Epithelial cell of esophagus (primary cell): ENCODE data around the gene KCNJ14.

Experiments used
- DNase-seq: peaks from one replicate; pipeline ENCODE4 v3.0.0; 2010; ENCODE audit warnings: low read depth
- H3K4me3 ChIP-seq: 2 replicates; pipeline ENCODE4 v1.5.1; 2011; ENCODE audit warnings: mild to moderate bottlenecking, low read length, control low read depth
- CTCF ChIP-seq: IDR thresholded peaks from 2 replicates; pipeline ENCODE4 v1.5.1; 2011; ENCODE audit warnings: low read depth, mild to moderate bottlenecking, low read length, control low read depth, inconsistent platforms; ENCODE audit not compliant: insufficient read depth; ENCODE audit errors: missing control alignments

The KCNJ14 gene

GRCh38 chr19:48510421-48511268 is 55.3 kb downstream of the KCNJ14 start:
- DNase-seq, result peak; percentile 58
- H3K4me3 ChIP-seq, result peak overlapping the region; percentile 14
- no peak for TF ChIP-seq CTCF

- no peak overlapping the region for H3K4me3 ChIP-seq
- no peak for DNase-seq
- no peak for TF ChIP-seq CTCF
Observed at GRCh38 chr19:48511321-48511731, 56.0 kb downstream of the KCNJ14 start.

- peak within 1 kb of the TSS; percentile 14 for H3K4me3 ChIP-seq
- no peak for DNase-seq
- TF ChIP-seq CTCF, result no peak
Observed at GRCh38 chr19:48511800-48512503, 56.6 kb downstream of the KCNJ14 start, which contains the start of gene LMTK3. TSS of gene LMTK3 (minus strand) at chr19:48511835. CDS start at chr19:48511576, 259 bp downstream.

DNA sequence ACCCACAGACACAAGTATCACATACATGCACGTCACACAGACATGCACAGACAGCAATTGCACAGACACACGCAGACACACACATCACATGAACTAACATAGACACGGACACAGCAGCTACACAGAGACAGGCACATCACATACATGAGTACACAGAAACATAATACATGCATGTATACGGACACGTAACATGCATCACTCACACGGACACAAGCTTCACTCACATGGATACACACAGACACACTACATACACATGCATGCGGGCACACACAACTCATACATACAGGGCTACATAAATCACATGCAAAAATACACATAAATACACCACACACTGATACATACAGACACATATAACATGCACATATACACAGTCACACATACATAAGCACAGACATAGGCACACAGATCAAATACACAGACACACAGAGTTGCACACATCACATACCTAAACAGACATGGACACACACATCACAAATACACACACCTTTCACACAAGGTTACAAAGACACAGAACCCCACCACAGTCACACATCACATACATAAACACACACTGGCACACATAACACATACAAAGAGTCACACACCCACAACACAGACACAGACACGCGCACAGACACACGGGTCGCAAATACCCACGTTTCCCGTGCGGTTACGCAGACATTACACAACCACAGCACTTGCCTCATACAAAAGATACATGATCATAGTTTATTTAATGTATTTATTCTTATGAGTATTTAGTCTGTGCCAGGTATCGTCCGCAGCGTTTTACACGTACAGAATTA is 57.3 kb downstream of the KCNJ14 start:
- peak overlapping the region; percentile 63 for H3K4me3 ChIP-seq
- DNase-seq, result no peak
- no peak for TF ChIP-seq CTCF

DNA sequence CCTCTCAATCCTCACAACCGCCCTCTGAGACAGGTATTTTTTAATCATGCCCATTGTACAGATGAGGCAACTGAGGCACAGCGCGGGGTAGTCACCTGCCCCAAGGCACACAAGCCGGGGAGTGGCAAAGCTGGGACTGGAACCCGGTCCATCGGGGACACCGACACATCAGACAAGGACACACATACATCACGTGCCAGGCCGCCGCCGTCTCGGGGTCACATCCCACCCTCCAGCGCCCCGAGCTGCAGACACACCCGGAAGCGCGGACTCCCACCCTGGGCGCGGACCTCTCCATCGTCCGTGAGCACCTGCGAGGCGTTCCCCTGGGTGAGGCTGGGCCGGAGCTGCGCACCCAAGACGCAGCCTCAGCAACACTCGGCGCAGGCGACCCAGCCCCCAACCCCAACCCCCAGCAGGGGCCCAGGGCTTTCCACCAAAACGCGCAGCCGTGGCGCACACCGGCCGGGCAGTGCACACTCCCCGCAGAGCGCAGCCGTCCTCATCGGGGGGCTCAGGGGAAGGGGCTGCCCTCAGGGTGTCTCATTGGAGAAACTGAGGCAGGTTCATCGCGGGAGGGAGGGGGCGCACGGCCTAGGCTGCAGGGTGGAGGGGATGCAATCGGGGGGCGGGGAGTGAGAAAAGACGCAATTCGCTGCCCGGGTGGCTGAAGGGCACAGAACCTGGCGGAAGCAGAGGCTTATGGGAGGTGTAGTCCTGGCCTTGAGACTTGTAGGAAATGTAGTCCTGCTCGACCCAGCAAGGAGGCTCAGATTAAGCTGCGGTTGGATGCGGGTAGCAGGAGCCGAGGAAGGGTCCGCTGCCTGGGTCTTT is 58.1 kb downstream of the KCNJ14 start:
- H3K4me3 ChIP-seq, result peak overlapping the region; percentile 63
- peak; percentile 78 for DNase-seq
- no peak for TF ChIP-seq CTCF

DNA sequence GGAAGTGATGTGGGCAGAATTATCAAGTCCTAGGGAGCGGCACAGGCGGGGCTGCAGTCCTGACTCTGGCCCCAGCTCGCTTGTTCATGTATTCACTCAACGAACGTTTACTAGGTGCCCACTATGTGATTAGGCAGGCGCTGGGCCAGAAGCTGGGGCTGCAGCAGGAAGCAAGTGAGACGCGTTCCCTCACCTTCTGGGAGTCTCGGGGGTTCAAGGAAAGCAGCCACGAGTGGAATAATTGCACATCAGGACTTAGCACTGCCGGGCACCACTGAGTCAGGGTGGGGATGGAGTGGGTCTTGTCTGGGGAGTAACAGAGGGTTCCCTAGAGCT is 58.7 kb downstream of the KCNJ14 start:
- no peak for TF ChIP-seq CTCF
- H3K4me3 ChIP-seq, result no peak overlapping the region

More for the DNA sequence above, 58.7 kb downstream of the KCNJ14 start:
- DNase-seq, result no peak
